Testis (tissue), 3 donors: ENCODE measurements around the gene DDX1. TPM values are rescaled to one million over a fixed set of nuclear protein-coding genes. Genes with fewer than 3 reads are reported as not detected.
"Not testable (repeated sequence)": the region's sequence is repeated elsewhere in the genome, so short reads cannot be mapped to it uniquely, and the experiment has no call there.

Experiments
- DNase-seq: peaks from one replicate; pipeline ENCODE4 v3.0.0-alpha.2; 2019
- H3K27ac ChIP-seq, 2 donors: fragments of 200-600 bp; sonication (generic); one replicate each; pipeline ENCODE4 v1.5.1; 2019
- H3K27me3 ChIP-seq: fragments of 200-600 bp; sonication (generic); one replicate; pipeline ENCODE4 v1.5.1; 2019
- H3K36me3 ChIP-seq: fragments of 200-600 bp; sonication (generic); one replicate; pipeline ENCODE4 v1.5.1; 2017; ENCODE audit warnings: low read depth; ENCODE audit errors: missing control alignments
- H3K4me1 ChIP-seq: fragments of 200-600 bp; sonication (generic); one replicate; pipeline ENCODE4 v1.5.1; 2019
- H3K4me3 ChIP-seq, 2 donors: fragments of 200-600 bp; sonication (generic); one replicate each; pipeline ENCODE4 v1.5.1; 2017 to 2019
- H3K9me3 ChIP-seq: fragments of 200-600 bp; sonication (generic); one replicate; pipeline ENCODE4 v1.5.1; 2017
- CTCF ChIP-seq, 3 experiments: fragments of 450-650 bp in 2 of 3; fragments of 200-600 bp in 1 of 3; sonication (generic) in 1 of 3; IDR thresholded peaks; one replicate each; pipeline ENCODE4 v1.5.1; 2016 to 2019; ENCODE audit warnings: antibody characterized with exemption in 3 of 3, mild to moderate bottlenecking in 2 of 3, moderate library complexity in 1 of 3
- POLR2A ChIP-seq: fragments of 450-650 bp; IDR thresholded peaks from one replicate; pipeline ENCODE4 v1.6.1; 2017; ENCODE audit warnings: antibody characterized with exemption, mild to moderate bottlenecking, moderate library complexity
- WGBS, 2 donors: methylation state at CpG; one replicate each; pipeline ENCODE4 v1.1.5; 2018; 5-methylcytosine and 5-hydroxymethylcytosine counted together
- intact Hi-C: fragments of 100-400 bp; cut with DNase I; formaldehyde crosslinking; loops from one replicate; pipeline ENCODE4 v1.15.1; 2023; ENCODE audit warnings: low total_unique reads
- polyA plus RNA-seq: library from polyadenylated mRNA; stranded (reverse); fragments of 350-450 nt; fragmentation: Illumina TruSeq; extraction: RNeasy Lipid Tissue Mini Kit (QIAGEN cat#74804); gene quantifications from one replicate; pipeline ENCODE4 v1.2.3, GENCODE V29; 2014; ENCODE audit warnings: low read depth, low replicate concordance; ENCODE audit not compliant: insufficient read depth
- total RNA-seq, 2 donors: library from RNA; depleted of rRNA; stranded (reverse); fragments of >200 nt; gene quantifications; one replicate each; pipeline ENCODE4 v1.2.3, GENCODE V29; 2016

The DDX1 gene
- total and polyA plus RNA-seq, 3 donors from 2014 or later = 60.4 to 66.9 (median 65.0) TPM

GRCh38 chr2:15619510-15619909 lies 27.8 kb downstream of the DDX1 start:
- intact Hi-C loops = no loop called here
- no peak for TF ChIP-seq POLR2A
- no peak for TF ChIP-seq CTCF (IDR thresholded peaks at IDR 0.05)
- H3K36me3 ChIP-seq = peaks cover 4% of the 10 kb centered on the region

GRCh38 chr2:15619938-15620337 lies 28.3 kb downstream of the DDX1 start:
- H3K4me3 ChIP-seq = no peak overlapping the region
- no peak for TF ChIP-seq POLR2A
- no peak for DNase-seq
- no peaks in the 10 kb centered on the region for H3K27me3 ChIP-seq
- WGBS, 2 donors = 95 to 97% methylated on average over 4 of the region's 4 CpGs
- no peaks in the 10 kb centered on the region for H3K4me1 ChIP-seq
- intact Hi-C loops = no loop called here
- no peaks in the 10 kb centered on the region for H3K9me3 ChIP-seq
- no peak overlapping the region for H3K27ac ChIP-seq
- H3K36me3 ChIP-seq = peaks cover 4% of the 10 kb centered on the region

More at GRCh38 chr2:15619510-15619909, 27.8 kb downstream of the DDX1 start:
- H3K4me3 ChIP-seq = no peak overlapping the region
- no peak overlapping the region for H3K27ac ChIP-seq
- WGBS, 2 donors = 70 to 75% methylated on average over 5 of the region's 5 CpGs
- H3K4me1 ChIP-seq = no peaks in the 10 kb centered on the region
- H3K9me3 ChIP-seq = no peaks in the 10 kb centered on the region
- H3K27me3 ChIP-seq = no peaks in the 10 kb centered on the region
- no peak for DNase-seq

- no peak for DNase-seq
- Histone ChIP-seq H3K4me3 (no peak overlapping the region), H3K27me3 (no peaks in the 10 kb centered on the region), H3K4me1 (no peaks in the 10 kb centered on the region), H3K27ac (no peak overlapping the region), H3K9me3 (no peaks in the 10 kb centered on the region), H3K36me3 (peaks cover 4% of the 10 kb centered on the region)
- intact Hi-C loops = no loop called here
- TF ChIP-seq CTCF (IDR thresholded peaks at IDR 0.05) (no peak), POLR2A (no peak)
- 90 to 96% methylated on average over 2 of the region's 2 CpGs for WGBS, 2 donors
Measured at GRCh38 chr2:15620340-15620739, 28.7 kb downstream of the DDX1 start.

GRCh38 chr2:15620857-15621471 lies 29.3 kb downstream of the DDX1 start:
- Histone ChIP-seq H3K4me3 (no peak overlapping the region), H3K36me3 (peaks cover 4% of the 10 kb centered on the region), H3K4me1 (no peaks in the 10 kb centered on the region), H3K27ac (no peak overlapping the region), H3K27me3 (no peaks in the 10 kb centered on the region), H3K9me3 (no peaks in the 10 kb centered on the region)
- TF ChIP-seq CTCF (IDR thresholded peaks at IDR 0.05) = no peak
- no peak for TF ChIP-seq POLR2A
- DNase-seq = no peak
- 97 to 98% methylated on average over 4 of the region's 4 CpGs for WGBS, 2 donors
- intact Hi-C loops = no loop called here

- H3K4me3 ChIP-seq, intact Hi-C loops, H3K36me3 ChIP-seq, H3K9me3 ChIP-seq, H3K4me1 ChIP-seq, H3K27me3 ChIP-seq, H3K27ac ChIP-seq, DNase-seq: not testable (repeated sequence)
- whole genome bisulfite sequencing, 2 donors = 91 to 92% methylated on average over 5 of the region's 5 CpGs
Measured at GRCh38 chr2:15621472-15621870, 29.8 kb downstream of the DDX1 start.

- intact Hi-C loops = no loop called here
- no peak for DNase-seq
- no peak overlapping the region for H3K27ac ChIP-seq
- no peaks in the 10 kb centered on the region for H3K4me1 ChIP-seq
- 98% methylated on average over 2 of the region's 2 CpGs for WGBS, 2 donors
- H3K4me3 ChIP-seq = no peak overlapping the region
- no peak for TF ChIP-seq POLR2A
- TF ChIP-seq CTCF (IDR thresholded peaks at IDR 0.05) = no peak
- no peaks in the 10 kb centered on the region for H3K27me3 ChIP-seq
- no peaks in the 10 kb centered on the region for H3K9me3 ChIP-seq
- peaks cover 4% of the 10 kb centered on the region for H3K36me3 ChIP-seq
Measured at GRCh38 chr2:15622214-15622613, 30.5 kb downstream of the DDX1 start.
